GM12878 (cell line): ENCODE data around the gene DNAH11. TPM values are rescaled to one million over a fixed set of nuclear protein-coding genes. Genes with fewer than 3 reads are reported as not detected.

Experiments used
- ATAC-seq: fragments of 200-7000 bp; cut with Tn5 transposase; 3 replicates; pipeline ENCODE4 v1.9.1; 2020; ENCODE audit warnings: mild to moderate bottlenecking, moderate library complexity
- BruUV-seq: library from RNA; stranded (reverse); fragments of 400-500 nt; replicated peaks from 2 replicates; lab custom pipeline; 2021; lab: Mats Ljungman, UMichigan
- CTCF ChIA-PET: fragments of 300-600 bp; sonication (Branson Sonifier 250); formaldehyde crosslinking; extraction: SDS; loops from one replicate; lab custom pipeline; 2021; ENCODE audit warnings: inconsistent platforms; lab: Yijun Ruan, JAX
- POLR2A ChIA-PET: fragments of 350-600 bp; formaldehyde crosslinking; extraction: SDS; loops from one replicate; lab custom pipeline; 2021; ENCODE audit warnings: inconsistent platforms; lab: Charles Lee
- RAD21 ChIA-PET: fragments of 300-600 bp; sonication (Branson Sonifier 250); formaldehyde crosslinking; loops from one replicate; lab custom pipeline; 2023; ENCODE audit warnings: antibody characterized with exemption; ENCODE audit not compliant: unreplicated experiment; lab: Charles Lee
- SMC1A ChIA-PET: fragments of 300-600 bp; sonication (Branson Sonifier 250); formaldehyde crosslinking; loops from one replicate; lab custom pipeline; 2023; ENCODE audit not compliant: unreplicated experiment, uncharacterized antibody; lab: Charles Lee
- DNase-seq: peaks from one replicate; pipeline ENCODE4 v3.0.0-alpha.2; 2011; ENCODE audit warnings: low read depth, low spot score
- FAIRE-seq: peaks from 3 replicates; lab custom pipeline; 2011; peaks lifted over from hg19 to GRCh38; lab: Jason Lieb, UNC
- H2AFZ ChIP-seq: 2 replicates; pipeline ENCODE4 v1.6.0; 2011; ENCODE audit warnings: low read depth, low read length, control low read depth; ENCODE audit not compliant: control insufficient read depth
- H3K27ac ChIP-seq: 2 replicates; pipeline ENCODE4 v1.5.1; 2011; ENCODE audit warnings: control low read depth; ENCODE audit not compliant: control insufficient read depth, insufficient read depth
- H3K27me3 ChIP-seq, 2 experiments: replicated peaks in 1 of 2; 2 replicates each; pipeline versions ENCODE4 v1.6.0 to v1.6.1; 2011; ENCODE audit warnings: low read length in 1 of 2; ENCODE audit not compliant: control insufficient read depth in 2 of 2, insufficient read depth in 2 of 2
- H3K36me3 ChIP-seq, 2 experiments: 2 replicates each; pipeline ENCODE4 v1.5.1; 2011; ENCODE audit warnings: low read length in 1 of 2; ENCODE audit not compliant: control insufficient read depth in 2 of 2, insufficient read depth in 2 of 2
- H3K4me1 ChIP-seq: 2 replicates; pipeline ENCODE4 v1.6.1; 2011; ENCODE audit warnings: mild to moderate bottlenecking, low read length, moderate library complexity, mixed read lengths; ENCODE audit not compliant: control insufficient read depth, insufficient read depth
- H3K4me2 ChIP-seq: 2 replicates; pipeline ENCODE4 v1.6.0; 2011; ENCODE audit warnings: control low read depth; ENCODE audit not compliant: control insufficient read depth, insufficient read depth
- H3K4me3 ChIP-seq: fragments of 200-600 bp; sonication (generic); 2 replicates; pipeline ENCODE4 v1.5.1; 2016
- H3K79me2 ChIP-seq: 2 replicates; pipeline ENCODE4 v1.6.0; 2011; ENCODE audit warnings: low read length; ENCODE audit not compliant: control insufficient read depth, insufficient read depth
- H3K9ac ChIP-seq: 2 replicates; pipeline ENCODE4 v1.8.0; 2011; ENCODE audit warnings: low read length, control low read depth, mixed read lengths; ENCODE audit not compliant: control insufficient read depth, insufficient read depth
- H3K9me3 ChIP-seq: replicated peaks from 3 replicates; pipeline ENCODE4 v1.5.1; 2011; ENCODE audit warnings: mild to moderate bottlenecking, low read length; ENCODE audit not compliant: control insufficient read depth, insufficient read depth
- H4K20me1 ChIP-seq: 2 replicates; pipeline ENCODE4 v1.6.0; 2011; ENCODE audit not compliant: control insufficient read depth, insufficient read depth
- BRCA1 ChIP-seq: IDR thresholded peaks from 2 replicates; pipeline ENCODE4 v1.6.1; 2011; ENCODE audit warnings: low read depth, low read length, improper control_type of control experiment
- EP300 ChIP-seq, 2 experiments: fragments of 150-350 bp in 1 of 2; IDR thresholded peaks; 2 replicates each; pipeline ENCODE4 v1.6.1; 2011 to 2012; ENCODE audit warnings: low read depth in 2 of 2, low read length in 2 of 2, borderline replicate concordance in 1 of 2, improper control_type of control experiment in 1 of 2, inconsistent platforms in 1 of 2; ENCODE audit not compliant: control insufficient read depth in 1 of 2
- FOXK2 ChIP-seq: fragments of 450-650 bp; IDR thresholded peaks from 2 replicates; pipeline ENCODE4 v1.6.1; 2017; ENCODE audit warnings: mild to moderate bottlenecking, moderate library complexity
- HDGF ChIP-seq: fragments of 450-650 bp; IDR thresholded peaks from 2 replicates; pipeline ENCODE4 v1.6.1; 2016; ENCODE audit warnings: antibody characterized with exemption
- IKZF1 ChIP-seq: fragments of 450-650 bp; conservative IDR thresholded peaks from 2 replicates; pipeline ENCODE4 v1.6.1; 2017; ENCODE audit warnings: antibody characterized with exemption, mild to moderate bottlenecking
- NBN ChIP-seq: fragments of 450-650 bp; IDR thresholded peaks from 2 replicates; pipeline ENCODE4 v1.6.1; 2016
- NFIC ChIP-seq: IDR thresholded peaks from 2 replicates; pipeline ENCODE4 v1.6.1; 2012; ENCODE audit warnings: low read depth, mild to moderate bottlenecking, inconsistent platforms, low read length, moderate library complexity
- POU2F2 ChIP-seq: IDR thresholded peaks from 3 replicates; pipeline ENCODE4 v1.6.1; 2011; ENCODE audit warnings: low read depth, mild to moderate bottlenecking, low read length, borderline replicate concordance
- SMAD1 ChIP-seq: fragments of 450-650 bp; IDR thresholded peaks from 2 replicates; pipeline ENCODE4 v1.6.1; 2018; ENCODE audit warnings: mild to moderate bottlenecking, low read depth; ENCODE audit not compliant: partially characterized antibody
- SMC3 ChIP-seq: IDR thresholded peaks from 2 replicates; pipeline ENCODE4 v1.6.1; 2011; ENCODE audit warnings: low read length, improper control_type of control experiment, borderline replicate concordance
- STAT1 ChIP-seq: fragments of 450-650 bp; conservative IDR thresholded peaks from 2 replicates; pipeline ENCODE4 v1.6.1; 2014; ENCODE audit warnings: antibody characterized with exemption, mild to moderate bottlenecking
- TAF1 ChIP-seq: IDR thresholded peaks from 2 replicates; pipeline ENCODE4 v1.6.1; 2011; ENCODE audit warnings: mild to moderate bottlenecking, low read depth, low read length, borderline replicate concordance
- TCF3 ChIP-seq: IDR thresholded peaks from 2 replicates; pipeline ENCODE4 v1.6.1; 2012; ENCODE audit warnings: low read depth, mild to moderate bottlenecking, low read length, borderline replicate concordance; ENCODE audit not compliant: insufficient read depth
- ZBED1 ChIP-seq: IDR thresholded peaks from 2 replicates; pipeline ENCODE4 v1.6.1; 2016; ENCODE audit warnings: borderline replicate concordance
- ZSCAN29 ChIP-seq: fragments of 450-650 bp; IDR thresholded peaks from 2 replicates; pipeline ENCODE4 v1.6.1; 2017; ENCODE audit warnings: mild to moderate bottlenecking, moderate library complexity
- WGBS: methylation state at CpG from one replicate; pipeline ENCODE4 v1.1.6; 2016; ENCODE audit warnings: low lambda C conversion rate; ENCODE audit not compliant: insufficient replicate concordance, insufficient coverage; ENCODE audit errors: missing lambda C conversion rate; 5-methylcytosine and 5-hydroxymethylcytosine counted together
- in situ Hi-C: fragments of 300-500 bp; cut with MboI; formaldehyde crosslinking; loops from 9 replicates; pipeline ENCODE4 v1.14.3; 2018; ENCODE audit warnings: mixed read lengths
- intact Hi-C: fragments of 100-400 bp; cut with micrococcal nuclease; formaldehyde crosslinking; loops from one replicate; pipeline ENCODE4 v1.14.2; 2022; ENCODE audit not compliant: unreplicated experiment
- polyA plus RNA-seq, 11 experiments: library from polyadenylated mRNA; depleted of rRNA in 4 of 11; unstranded in 6 of 11; stranded (reverse) in 5 of 11; fragments of >200 nt; fragmentation: Nextera tagmentation in 4 of 11; fragmentation: Illumina TruSeq in 1 of 11; extraction: Ambion mirVana in 4 of 11; extraction: Trizol in 1 of 11; gene quantifications; 1 replicate in 1 of 11; 2 replicates in 10 of 11; pipeline versions ENCODE4 v1.2.1 to v1.2.3, GENCODE V29; 2011 to 2016; ENCODE audit warnings: inconsistent platforms in 2 of 11, missing spikeins in 2 of 11, low read depth in 1 of 11
- total RNA-seq, 4 experiments: library from RNA; depleted of rRNA in 3 of 4; stranded (reverse); fragments of >200 nt in 3 of 4; fragmentation: Illumina TruSeq in 1 of 4; extraction: Trizol in 1 of 4; gene quantifications; 2 replicates each; pipeline versions ENCODE4 v1.2.1 to v1.2.3, GENCODE V29; 2013 to 2021
- TF ChIP-seq, protein P1 (sequence below): fragments of 450-650 bp; IDR thresholded peaks from 2 replicates; pipeline ENCODE4 v1.6.1; 2018; ENCODE audit warnings: mild to moderate bottlenecking, low read depth, moderate library complexity; ENCODE audit not compliant: partially characterized antibody
- TF ChIP-seq, protein P2 (sequence below): fragments of 150-350 bp; IDR thresholded peaks from 2 replicates; pipeline ENCODE4 v1.6.1; 2016; ENCODE audit warnings: low read depth, low read length
- TF ChIP-seq, protein P3 (sequence below): IDR thresholded peaks from 2 replicates; pipeline ENCODE4 v1.6.1; 2012; ENCODE audit warnings: low read depth, low read length, improper control_type of control experiment

Gene DNAH11
- total and polyA plus RNA-seq, 10 of the 15 experiments (the other 5 are each of a cell fraction or from before 2014, with no cell fraction given): 0.03 to 0.56 (median 0.10) TPM

DNA sequence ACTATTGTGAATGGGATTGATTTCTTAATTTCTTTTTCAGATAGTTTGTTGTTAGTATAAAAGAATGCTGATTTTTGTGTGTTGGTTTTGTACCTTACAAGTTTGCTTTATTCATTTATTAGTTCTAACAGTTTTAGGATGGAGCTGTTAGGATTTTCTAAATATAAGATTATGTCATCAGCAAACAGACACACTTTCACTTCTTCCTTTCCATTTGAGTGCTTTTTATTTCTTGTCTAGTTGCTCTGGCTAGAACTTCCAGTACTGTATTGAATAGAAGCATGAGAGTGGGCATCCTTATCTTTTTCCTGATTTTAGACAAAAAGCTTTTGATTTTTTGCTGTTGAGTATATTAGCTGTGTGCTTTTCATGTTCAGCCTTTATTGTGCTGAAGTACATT, 81.5 kb downstream of the DNAH11 start (continued):
- TF ChIP-seq NFIC (peak; percentile 28; the same call in 1 of the 2 replicates), EP300 (IDR thresholded peaks at IDR 0.05; ENCODE audit: borderline replicate concordance in 1 of 2, control insufficient read depth in 1 of 2, low read depth in 2 of 2, low read length in 2 of 2) (no peak), ZBED1 (no peak), NBN (no peak), IKZF1 (no peak)
- TF ChIP-seq, protein P1, sequence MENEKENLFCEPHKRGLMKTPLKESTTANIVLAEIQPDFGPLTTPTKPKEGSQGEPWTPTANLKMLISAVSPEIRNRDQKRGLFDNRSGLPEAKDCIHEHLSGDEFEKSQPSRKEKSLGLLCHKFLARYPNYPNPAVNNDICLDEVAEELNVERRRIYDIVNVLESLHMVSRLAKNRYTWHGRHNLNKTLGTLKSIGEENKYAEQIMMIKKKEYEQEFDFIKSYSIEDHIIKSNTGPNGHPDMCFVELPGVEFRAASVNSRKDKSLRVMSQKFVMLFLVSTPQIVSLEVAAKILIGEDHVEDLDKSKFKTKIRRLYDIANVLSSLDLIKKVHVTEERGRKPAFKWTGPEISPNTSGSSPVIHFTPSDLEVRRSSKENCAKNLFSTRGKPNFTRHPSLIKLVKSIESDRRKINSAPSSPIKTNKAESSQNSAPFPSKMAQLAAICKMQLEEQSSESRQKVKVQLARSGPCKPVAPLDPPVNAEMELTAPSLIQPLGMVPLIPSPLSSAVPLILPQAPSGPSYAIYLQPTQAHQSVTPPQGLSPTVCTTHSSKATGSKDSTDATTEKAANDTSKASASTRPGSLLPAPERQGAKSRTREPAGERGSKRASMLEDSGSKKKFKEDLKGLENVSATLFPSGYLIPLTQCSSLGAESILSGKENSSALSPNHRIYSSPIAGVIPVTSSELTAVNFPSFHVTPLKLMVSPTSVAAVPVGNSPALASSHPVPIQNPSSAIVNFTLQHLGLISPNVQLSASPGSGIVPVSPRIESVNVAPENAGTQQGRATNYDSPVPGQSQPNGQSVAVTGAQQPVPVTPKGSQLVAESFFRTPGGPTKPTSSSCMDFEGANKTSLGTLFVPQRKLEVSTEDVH: no peak

DNA sequence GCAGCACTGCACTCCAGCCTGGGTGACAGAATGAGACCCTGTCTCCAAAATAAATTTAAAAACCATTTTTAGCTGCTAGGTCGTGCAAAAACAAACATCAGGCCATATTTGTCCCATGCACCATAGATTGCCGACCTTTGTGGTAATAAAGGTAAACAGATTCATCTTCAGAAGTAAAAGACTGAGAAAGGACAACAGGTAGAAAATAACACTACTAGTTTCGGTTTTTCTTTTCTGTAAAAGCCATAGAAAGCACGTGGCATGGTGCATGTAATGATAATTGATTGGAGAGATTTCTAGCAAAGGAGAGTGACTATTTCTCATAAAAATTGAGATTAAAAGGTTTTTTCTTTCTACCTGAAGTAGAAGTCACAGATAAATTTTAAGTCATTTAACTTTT, 93.9 kb downstream of the DNAH11 start:
- intact Hi-C loops: no loop called here
- 10% methylated on average over 4 of the region's 4 CpGs for WGBS
- SMC1A ChIA-PET: interaction anchor here (0.6 kb wide), 1 partner anchor 563 kb away, joined by 4 read pairs; no protein-coding TSS in a partner anchor
- Histone ChIP-seq H3K27ac (no peak overlapping the region), H3K79me2 (no peaks in the 10 kb centered on the region), H3K4me1 (no peaks in the 10 kb centered on the region), H3K4me2 (no peak overlapping the region), H3K36me3 (no peaks in the 10 kb centered on the region), H2AFZ (no peak overlapping the region), H3K9ac (no peak overlapping the region), H3K27me3 (peaks cover 0 to 2% of the 10 kb centered on the region in 2 experiments; a peak in 1 of 4 replicates), H3K4me3 (no peak overlapping the region), H4K20me1 (no peaks in the 10 kb centered on the region), H3K9me3 (no peaks in the 10 kb centered on the region)
- POLR2A ChIA-PET: no interaction called here
- no TSS peak for BruUV-seq
- RAD21 ChIA-PET: no interaction called here
- ATAC-seq (peak; percentile 21; the same call in 1 of the 3 replicates), DNase-seq (no peak), FAIRE-seq (peak; percentile 47)
- CTCF ChIA-PET: interaction anchor here (0.6 kb wide), 1 partner anchor 379 kb away, joined by 3 read pairs; no protein-coding TSS in a partner anchor
- in situ Hi-C loops: no loop called here
- TF ChIP-seq SMC3: no peak
- no peak for TF ChIP-seq FOXK2
- TF ChIP-seq STAT1: no peak
- TF ChIP-seq TAF1: no peak
- TF ChIP-seq, protein P2, sequence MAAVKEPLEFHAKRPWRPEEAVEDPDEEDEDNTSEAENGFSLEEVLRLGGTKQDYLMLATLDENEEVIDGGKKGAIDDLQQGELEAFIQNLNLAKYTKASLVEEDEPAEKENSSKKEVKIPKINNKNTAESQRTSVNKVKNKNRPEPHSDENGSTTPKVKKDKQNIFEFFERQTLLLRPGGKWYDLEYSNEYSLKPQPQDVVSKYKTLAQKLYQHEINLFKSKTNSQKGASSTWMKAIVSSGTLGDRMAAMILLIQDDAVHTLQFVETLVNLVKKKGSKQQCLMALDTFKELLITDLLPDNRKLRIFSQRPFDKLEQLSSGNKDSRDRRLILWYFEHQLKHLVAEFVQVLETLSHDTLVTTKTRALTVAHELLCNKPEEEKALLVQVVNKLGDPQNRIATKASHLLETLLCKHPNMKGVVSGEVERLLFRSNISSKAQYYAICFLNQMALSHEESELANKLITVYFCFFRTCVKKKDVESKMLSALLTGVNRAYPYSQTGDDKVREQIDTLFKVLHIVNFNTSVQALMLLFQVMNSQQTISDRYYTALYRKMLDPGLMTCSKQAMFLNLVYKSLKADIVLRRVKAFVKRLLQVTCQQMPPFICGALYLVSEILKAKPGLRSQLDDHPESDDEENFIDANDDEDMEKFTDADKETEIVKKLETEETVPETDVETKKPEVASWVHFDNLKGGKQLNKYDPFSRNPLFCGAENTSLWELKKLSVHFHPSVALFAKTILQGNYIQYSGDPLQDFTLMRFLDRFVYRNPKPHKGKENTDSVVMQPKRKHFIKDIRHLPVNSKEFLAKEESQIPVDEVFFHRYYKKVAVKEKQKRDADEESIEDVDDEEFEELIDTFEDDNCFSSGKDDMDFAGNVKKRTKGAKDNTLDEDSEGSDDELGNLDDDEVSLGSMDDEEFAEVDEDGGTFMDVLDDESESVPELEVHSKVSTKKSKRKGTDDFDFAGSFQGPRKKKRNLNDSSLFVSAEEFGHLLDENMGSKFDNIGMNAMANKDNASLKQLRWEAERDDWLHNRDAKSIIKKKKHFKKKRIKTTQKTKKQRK: no peak
- TF ChIP-seq NFIC: no peak
- no peak for TF ChIP-seq POU2F2
- TF ChIP-seq TCF3: no peak
- no peak for TF ChIP-seq ZSCAN29
- TF ChIP-seq BRCA1: no peak
- no peak for TF ChIP-seq SMAD1
- no peak for TF ChIP-seq HDGF
- TF ChIP-seq, protein P3, sequence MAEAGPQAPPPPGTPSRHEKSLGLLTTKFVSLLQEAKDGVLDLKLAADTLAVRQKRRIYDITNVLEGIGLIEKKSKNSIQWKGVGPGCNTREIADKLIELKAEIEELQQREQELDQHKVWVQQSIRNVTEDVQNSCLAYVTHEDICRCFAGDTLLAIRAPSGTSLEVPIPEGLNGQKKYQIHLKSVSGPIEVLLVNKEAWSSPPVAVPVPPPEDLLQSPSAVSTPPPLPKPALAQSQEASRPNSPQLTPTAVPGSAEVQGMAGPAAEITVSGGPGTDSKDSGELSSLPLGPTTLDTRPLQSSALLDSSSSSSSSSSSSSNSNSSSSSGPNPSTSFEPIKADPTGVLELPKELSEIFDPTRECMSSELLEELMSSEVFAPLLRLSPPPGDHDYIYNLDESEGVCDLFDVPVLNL: no peak
